ENCODE measurements around the gene ZNF565.
A peak's percentile ranks its signal among the peaks of the same experiment; 100 is the strongest.

Gene ZNF565

DNA sequence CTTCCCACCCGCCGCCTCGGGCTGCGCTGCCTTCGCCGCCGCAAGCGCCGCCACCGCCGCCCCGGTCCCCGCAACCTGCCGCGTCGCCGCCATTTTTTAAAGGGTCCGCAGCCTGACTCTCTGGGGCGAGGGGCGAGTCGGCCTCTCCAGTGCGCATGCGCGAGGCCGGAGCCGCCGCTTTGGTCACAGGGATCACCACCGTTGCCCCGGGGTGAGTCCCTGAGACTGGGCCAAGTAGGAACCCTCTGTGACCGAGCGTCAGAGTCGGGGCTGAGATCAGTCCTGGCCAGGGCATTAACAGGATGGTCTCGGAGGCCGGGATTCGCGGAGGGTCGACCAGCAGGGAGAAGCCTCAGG lies 43.0 kb upstream of the ZNF565 start:
- ATAC-seq = peak; percentile 61
- TF ChIP-seq SNAI2 (CRISPR knock-in tag; IDR thresholded peaks at IDR 0.05) (no peak), ARNTL (CRISPR knock-in tag; IDR thresholded peaks at IDR 0.05; ENCODE audit: borderline replicate concordance, low read depth) (no peak)
- TF ChIP-seq, protein P1, sequence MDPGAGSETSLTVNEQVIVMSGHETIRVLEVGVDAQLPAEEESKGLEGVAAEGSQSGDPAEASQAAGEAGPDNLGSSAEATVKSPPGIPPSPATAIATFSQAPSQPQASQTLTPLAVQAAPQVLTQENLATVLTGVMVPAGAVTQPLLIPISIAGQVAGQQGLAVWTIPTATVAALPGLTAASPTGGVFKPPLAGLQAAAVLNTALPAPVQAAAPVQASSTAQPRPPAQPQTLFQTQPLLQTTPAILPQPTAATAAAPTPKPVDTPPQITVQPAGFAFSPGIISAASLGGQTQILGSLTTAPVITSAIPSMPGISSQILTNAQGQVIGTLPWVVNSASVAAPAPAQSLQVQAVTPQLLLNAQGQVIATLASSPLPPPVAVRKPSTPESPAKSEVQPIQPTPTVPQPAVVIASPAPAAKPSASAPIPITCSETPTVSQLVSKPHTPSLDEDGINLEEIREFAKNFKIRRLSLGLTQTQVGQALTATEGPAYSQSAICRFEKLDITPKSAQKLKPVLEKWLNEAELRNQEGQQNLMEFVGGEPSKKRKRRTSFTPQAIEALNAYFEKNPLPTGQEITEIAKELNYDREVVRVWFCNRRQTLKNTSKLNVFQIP (CRISPR knock-in tag; IDR thresholded peaks at IDR 0.05; ENCODE audit: borderline replicate concordance, low read depth) = no peak

DNA sequence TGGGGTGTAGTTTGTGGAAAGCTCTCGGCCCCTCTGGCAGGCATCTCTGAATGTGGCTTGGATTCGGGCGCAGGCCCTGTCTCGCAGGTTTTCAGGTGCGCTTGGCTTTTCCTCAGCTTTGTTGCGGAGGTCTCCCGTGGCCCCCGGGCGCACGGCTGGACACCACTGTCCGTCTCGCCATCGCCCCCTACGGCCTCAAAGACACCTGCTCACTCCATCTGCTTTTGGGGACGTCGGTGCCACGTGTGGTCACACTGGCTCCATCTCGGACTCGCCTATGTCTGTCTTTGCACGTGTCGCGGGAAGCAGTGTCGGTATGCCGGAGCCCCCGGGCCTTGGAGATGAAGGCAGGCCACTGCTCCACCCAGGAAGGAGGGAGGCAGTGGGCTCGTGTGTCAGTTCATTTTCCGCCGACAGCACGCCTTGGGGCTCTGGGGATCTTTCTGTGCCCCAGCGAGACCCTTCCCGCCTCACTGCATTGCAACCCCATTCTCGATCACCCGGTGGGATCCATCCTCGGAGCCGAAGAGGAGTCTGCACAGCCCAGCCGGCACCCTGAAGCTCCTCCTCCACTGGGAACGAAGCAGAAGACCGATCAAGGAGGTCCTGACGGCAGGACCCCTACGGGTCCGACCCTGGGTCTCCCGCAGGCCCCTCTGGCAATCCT lies 42.5 kb upstream of the ZNF565 start:
- TF ChIP-seq, protein P2, sequence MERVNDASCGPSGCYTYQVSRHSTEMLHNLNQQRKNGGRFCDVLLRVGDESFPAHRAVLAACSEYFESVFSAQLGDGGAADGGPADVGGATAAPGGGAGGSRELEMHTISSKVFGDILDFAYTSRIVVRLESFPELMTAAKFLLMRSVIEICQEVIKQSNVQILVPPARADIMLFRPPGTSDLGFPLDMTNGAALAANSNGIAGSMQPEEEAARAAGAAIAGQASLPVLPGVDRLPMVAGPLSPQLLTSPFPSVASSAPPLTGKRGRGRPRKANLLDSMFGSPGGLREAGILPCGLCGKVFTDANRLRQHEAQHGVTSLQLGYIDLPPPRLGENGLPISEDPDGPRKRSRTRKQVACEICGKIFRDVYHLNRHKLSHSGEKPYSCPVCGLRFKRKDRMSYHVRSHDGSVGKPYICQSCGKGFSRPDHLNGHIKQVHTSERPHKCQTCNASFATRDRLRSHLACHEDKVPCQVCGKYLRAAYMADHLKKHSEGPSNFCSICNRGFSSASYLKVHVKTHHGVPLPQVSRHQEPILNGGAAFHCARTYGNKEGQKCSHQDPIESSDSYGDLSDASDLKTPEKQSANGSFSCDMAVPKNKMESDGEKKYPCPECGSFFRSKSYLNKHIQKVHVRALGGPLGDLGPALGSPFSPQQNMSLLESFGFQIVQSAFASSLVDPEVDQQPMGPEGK (CRISPR knock-in tag; IDR thresholded peaks at IDR 0.05; ENCODE audit: borderline replicate concordance) = no peak
- TF ChIP-seq, protein P3, sequence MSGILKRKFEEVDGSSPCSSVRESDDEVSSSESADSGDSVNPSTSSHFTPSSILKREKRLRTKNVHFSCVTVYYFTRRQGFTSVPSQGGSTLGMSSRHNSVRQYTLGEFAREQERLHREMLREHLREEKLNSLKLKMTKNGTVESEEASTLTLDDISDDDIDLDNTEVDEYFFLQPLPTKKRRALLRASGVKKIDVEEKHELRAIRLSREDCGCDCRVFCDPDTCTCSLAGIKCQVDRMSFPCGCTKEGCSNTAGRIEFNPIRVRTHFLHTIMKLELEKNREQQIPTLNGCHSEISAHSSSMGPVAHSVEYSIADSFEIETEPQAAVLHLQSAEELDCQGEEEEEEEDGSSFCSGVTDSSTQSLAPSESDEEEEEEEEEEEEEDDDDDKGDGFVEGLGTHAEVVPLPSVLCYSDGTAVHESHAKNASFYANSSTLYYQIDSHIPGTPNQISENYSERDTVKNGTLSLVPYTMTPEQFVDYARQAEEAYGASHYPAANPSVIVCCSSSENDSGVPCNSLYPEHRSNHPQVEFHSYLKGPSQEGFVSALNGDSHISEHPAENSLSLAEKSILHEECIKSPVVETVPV (CRISPR knock-in tag; IDR thresholded peaks at IDR 0.05) = no peak
- TF ChIP-seq BACH2 (CRISPR knock-in tag; IDR thresholded peaks at IDR 0.05; ENCODE audit: borderline replicate concordance) (no peak), RARB (CRISPR knock-in tag; IDR thresholded peaks at IDR 0.05) (no peak), GLIS3 (CRISPR knock-in tag; IDR thresholded peaks at IDR 0.05) (no peak), ZNF70 (CRISPR knock-in tag; IDR thresholded peaks at IDR 0.05) (no peak), ZNF565 (CRISPR knock-in tag; conservative IDR thresholded peaks at IDR 0.05; ENCODE audit: low read depth) (no peak), ZNF8 (CRISPR knock-in tag; IDR thresholded peaks at IDR 0.05) (no peak), ISL1 (CRISPR knock-in tag; IDR thresholded peaks at IDR 0.05) (no peak), ZFP30 (CRISPR knock-in tag; IDR thresholded peaks at IDR 0.05) (no peak), TCF4 (CRISPR knock-in tag; IDR thresholded peaks at IDR 0.05; ENCODE audit: borderline replicate concordance) (no peak), SNAI2 (CRISPR knock-in tag; IDR thresholded peaks at IDR 0.05) (no peak), ESRRG (CRISPR knock-in tag; IDR thresholded peaks at IDR 0.05) (no peak), PPARA (CRISPR knock-in tag; IDR thresholded peaks at IDR 0.05; ENCODE audit: borderline replicate concordance) (no peak), ZC3H10 (CRISPR knock-in tag; IDR thresholded peaks at IDR 0.05) (no peak)
- TF ChIP-seq, protein P4, sequence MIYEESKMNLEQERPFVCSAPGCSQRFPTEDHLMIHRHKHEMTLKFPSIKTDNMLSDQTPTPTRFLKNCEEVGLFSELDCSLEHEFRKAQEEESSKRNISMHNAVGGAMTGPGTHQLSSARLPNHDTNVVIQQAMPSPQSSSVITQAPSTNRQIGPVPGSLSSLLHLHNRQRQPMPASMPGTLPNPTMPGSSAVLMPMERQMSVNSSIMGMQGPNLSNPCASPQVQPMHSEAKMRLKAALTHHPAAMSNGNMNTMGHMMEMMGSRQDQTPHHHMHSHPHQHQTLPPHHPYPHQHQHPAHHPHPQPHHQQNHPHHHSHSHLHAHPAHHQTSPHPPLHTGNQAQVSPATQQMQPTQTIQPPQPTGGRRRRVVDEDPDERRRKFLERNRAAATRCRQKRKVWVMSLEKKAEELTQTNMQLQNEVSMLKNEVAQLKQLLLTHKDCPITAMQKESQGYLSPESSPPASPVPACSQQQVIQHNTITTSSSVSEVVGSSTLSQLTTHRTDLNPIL (CRISPR knock-in tag; IDR thresholded peaks at IDR 0.05; ENCODE audit: low read depth) = no peak
- TF ChIP-seq, protein P5, sequence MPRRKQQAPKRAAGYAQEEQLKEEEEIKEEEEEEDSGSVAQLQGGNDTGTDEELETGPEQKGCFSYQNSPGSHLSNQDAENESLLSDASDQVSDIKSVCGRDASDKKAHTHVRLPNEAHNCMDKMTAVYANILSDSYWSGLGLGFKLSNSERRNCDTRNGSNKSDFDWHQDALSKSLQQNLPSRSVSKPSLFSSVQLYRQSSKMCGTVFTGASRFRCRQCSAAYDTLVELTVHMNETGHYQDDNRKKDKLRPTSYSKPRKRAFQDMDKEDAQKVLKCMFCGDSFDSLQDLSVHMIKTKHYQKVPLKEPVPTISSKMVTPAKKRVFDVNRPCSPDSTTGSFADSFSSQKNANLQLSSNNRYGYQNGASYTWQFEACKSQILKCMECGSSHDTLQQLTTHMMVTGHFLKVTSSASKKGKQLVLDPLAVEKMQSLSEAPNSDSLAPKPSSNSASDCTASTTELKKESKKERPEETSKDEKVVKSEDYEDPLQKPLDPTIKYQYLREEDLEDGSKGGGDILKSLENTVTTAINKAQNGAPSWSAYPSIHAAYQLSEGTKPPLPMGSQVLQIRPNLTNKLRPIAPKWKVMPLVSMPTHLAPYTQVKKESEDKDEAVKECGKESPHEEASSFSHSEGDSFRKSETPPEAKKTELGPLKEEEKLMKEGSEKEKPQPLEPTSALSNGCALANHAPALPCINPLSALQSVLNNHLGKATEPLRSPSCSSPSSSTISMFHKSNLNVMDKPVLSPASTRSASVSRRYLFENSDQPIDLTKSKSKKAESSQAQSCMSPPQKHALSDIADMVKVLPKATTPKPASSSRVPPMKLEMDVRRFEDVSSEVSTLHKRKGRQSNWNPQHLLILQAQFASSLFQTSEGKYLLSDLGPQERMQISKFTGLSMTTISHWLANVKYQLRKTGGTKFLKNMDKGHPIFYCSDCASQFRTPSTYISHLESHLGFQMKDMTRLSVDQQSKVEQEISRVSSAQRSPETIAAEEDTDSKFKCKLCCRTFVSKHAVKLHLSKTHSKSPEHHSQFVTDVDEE (CRISPR knock-in tag; IDR thresholded peaks at IDR 0.05) = no peak
- TF ChIP-seq, protein P1 (CRISPR knock-in tag; IDR thresholded peaks at IDR 0.05; ENCODE audit: borderline replicate concordance, low read depth) = no peak
- ATAC-seq = peak; percentile 45

DNA sequence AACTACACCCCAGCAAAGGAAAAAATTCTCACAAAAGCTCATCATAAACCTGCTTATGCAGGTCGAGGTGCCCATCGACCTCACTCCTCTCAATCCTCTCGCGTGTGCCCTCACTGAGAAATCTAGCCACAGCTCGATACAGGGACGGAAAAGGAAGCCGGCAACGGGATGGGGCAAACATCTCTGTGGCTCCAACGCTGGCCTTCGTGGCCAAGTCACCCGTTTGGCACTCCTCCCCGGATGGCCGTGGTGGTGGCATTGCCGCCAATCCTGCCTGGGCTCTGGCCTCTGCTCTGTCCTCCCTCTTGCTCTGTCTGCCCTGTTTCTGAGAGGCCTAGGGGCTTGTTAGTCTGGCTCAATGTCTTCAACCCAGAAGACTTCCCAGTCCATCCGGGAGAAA lies 41.6 kb upstream of the ZNF565 start:
- no peak for ATAC-seq
- TF ChIP-seq BACH2 (CRISPR knock-in tag; IDR thresholded peaks at IDR 0.05; ENCODE audit: borderline replicate concordance) = no peak
- no peak for TF ChIP-seq TCF4 (CRISPR knock-in tag; IDR thresholded peaks at IDR 0.05; ENCODE audit: borderline replicate concordance)
- TF ChIP-seq GLIS3 (CRISPR knock-in tag; IDR thresholded peaks at IDR 0.05) = no peak
- TF ChIP-seq OSR1 (CRISPR knock-in tag; IDR thresholded peaks at IDR 0.05) = no peak
- TF ChIP-seq TOX (CRISPR knock-in tag; IDR thresholded peaks at IDR 0.05; ENCODE audit: borderline replicate concordance) = no peak
- TF ChIP-seq, protein P1 (CRISPR knock-in tag; IDR thresholded peaks at IDR 0.05; ENCODE audit: borderline replicate concordance, low read depth) = no peak
- no peak for TF ChIP-seq ZC3H10 (CRISPR knock-in tag; IDR thresholded peaks at IDR 0.05)
- TF ChIP-seq ESRRG (CRISPR knock-in tag; IDR thresholded peaks at IDR 0.05) = no peak
- TF ChIP-seq ZNF70 (CRISPR knock-in tag; IDR thresholded peaks at IDR 0.05) = no peak
- TF ChIP-seq, protein P4 (CRISPR knock-in tag; IDR thresholded peaks at IDR 0.05; ENCODE audit: low read depth) = no peak
- TF ChIP-seq PPARA (CRISPR knock-in tag; IDR thresholded peaks at IDR 0.05; ENCODE audit: borderline replicate concordance) = no peak
